K562 (cell line): ENCODE results near the gene AK2. TPM values are rescaled to one million over a fixed set of nuclear protein-coding genes. Genes with fewer than 3 reads are reported as not detected.

Source experiments
- ADNP ChIP-seq: fragments of 200-800 bp; sonication (Bioruptor generic); IDR thresholded peaks from 2 replicates; pipeline ENCODE4 v1.6.1; 2016; ENCODE audit warnings: missing genetic modification characterization, missing compliant biosample characterization
- GTF2A2 ChIP-seq: IDR thresholded peaks from 2 replicates; pipeline ENCODE4 v1.6.1; 2016; ENCODE audit warnings: mild to moderate bottlenecking, missing genetic modification characterization, missing compliant biosample characterization
- HMGN3 ChIP-seq: IDR thresholded peaks from 2 replicates; pipeline ENCODE4 v1.6.1; 2011; ENCODE audit warnings: borderline replicate concordance, low read depth, mild to moderate bottlenecking, mixed read lengths, low read length; ENCODE audit not compliant: insufficient read length; ENCODE audit errors: extremely low read depth
- HOXB6 ChIP-seq: fragments of 250-450 bp; sonication (Bioruptor Pico); IDR thresholded peaks from 2 replicates; pipeline ENCODE4 v1.5.1; 2022; ENCODE audit warnings: mild to moderate bottlenecking, borderline replicate concordance
- HSF4 ChIP-seq: fragments of 250-450 bp; sonication (Bioruptor Pico); IDR thresholded peaks from 2 replicates; pipeline ENCODE4 v2.1.2; 2022; ENCODE audit warnings: mild to moderate bottlenecking, moderate library complexity, borderline replicate concordance
- IFI16 ChIP-seq: fragments of 250-450 bp; sonication (Bioruptor Pico); IDR thresholded peaks from 2 replicates; pipeline ENCODE4 v2.1.2; 2022; ENCODE audit warnings: mild to moderate bottlenecking, inconsistent platforms
- KHSRP ChIP-seq: fragments of 450-650 bp; IDR thresholded peaks from 2 replicates; pipeline ENCODE4 v1.6.1; 2017
- MEIS2 ChIP-seq: fragments of 450-650 bp; IDR thresholded peaks from 2 replicates; pipeline ENCODE4 v1.6.1; 2014; ENCODE audit warnings: mild to moderate bottlenecking; ENCODE audit not compliant: partially characterized antibody
- MIER1 ChIP-seq: fragments of 450-650 bp; IDR thresholded peaks from 2 replicates; pipeline ENCODE4 v1.6.1; 2016; ENCODE audit warnings: antibody characterized with exemption, mild to moderate bottlenecking, low read depth
- SETDB1 ChIP-seq: IDR thresholded peaks from one replicate; pipeline ENCODE4 v1.6.1; 2012; ENCODE audit warnings: low read length, control low read depth, inconsistent platforms
- SRSF1 ChIP-seq: fragments of 200-400 bp; formaldehyde crosslinking; IDR thresholded peaks from 2 replicates; pipeline ENCODE4 v1.6.1; 2017; ENCODE audit warnings: mild to moderate bottlenecking, low read depth, low read length, moderate library complexity
- TFAM ChIP-seq: fragments of 250-450 bp; sonication (Bioruptor Pico); conservative IDR thresholded peaks from 2 replicates; pipeline ENCODE4 v1.5.0; 2021; ENCODE audit warnings: mild to moderate bottlenecking, moderate library complexity
- TGIF2 ChIP-seq: sonication (generic); formaldehyde crosslinking; IDR thresholded peaks from 2 replicates; pipeline ENCODE4 v1.8.1; 2022; ENCODE audit warnings: mild to moderate bottlenecking, missing genetic modification reagents, moderate library complexity
- THRA ChIP-seq: fragments of 450-650 bp; IDR thresholded peaks from 2 replicates; pipeline ENCODE4 v1.6.1; 2017; ENCODE audit warnings: mild to moderate bottlenecking, moderate library complexity
- ZNF436 ChIP-seq: fragments of 250-450, 450-650 bp; sonication (Bioruptor Pico); formaldehyde crosslinking; IDR thresholded peaks from 2 replicates; pipeline ENCODE4 v1.7.0; 2020; ENCODE audit warnings: mild to moderate bottlenecking
- ZNF511 ChIP-seq: sonication (generic); formaldehyde crosslinking; IDR thresholded peaks from 2 replicates; pipeline ENCODE4 v1.8.0; 2022; ENCODE audit warnings: mild to moderate bottlenecking, missing genetic modification reagents
- polyA plus RNA-seq, 8 experiments: library from polyadenylated mRNA; depleted of rRNA in 4 of 8; stranded (reverse) in 5 of 8; unstranded in 3 of 8; fragments of >200 nt; fragmentation: Nextera tagmentation in 2 of 8; fragmentation: Illumina TruSeq in 1 of 8; extraction: Ambion mirVana in 2 of 8; extraction: Trizol in 1 of 8; gene quantifications; 2 replicates each; pipeline versions ENCODE4 v1.2.1 to v1.2.3, GENCODE V29; 2011 to 2014; ENCODE audit warnings: inconsistent platforms in 1 of 8, missing spikeins in 1 of 8
- total RNA-seq, 7 experiments: library from RNA; depleted of rRNA in 6 of 7; stranded (reverse); fragments of >200 nt in 6 of 7; fragmentation: Illumina TruSeq in 2 of 7; extraction: Trizol in 2 of 7; gene quantifications; 2 replicates each; pipeline versions ENCODE4 v1.2.1 to v1.2.3, GENCODE V29; 2011 to 2021; ENCODE audit warnings: low replicate concordance in 1 of 7
- TF ChIP-seq, protein P1 (sequence below), 2 experiments: IDR thresholded peaks; 2 replicates each; pipeline ENCODE4 v1.6.1; 2011; ENCODE audit warnings: borderline replicate concordance in 1 of 2, control low read depth in 1 of 2, low read depth in 1 of 2, low read length in 1 of 2, mild to moderate bottlenecking in 1 of 2, mixed read lengths in 1 of 2, moderate library complexity in 1 of 2; ENCODE audit not compliant: insufficient read depth in 1 of 2, insufficient read length in 1 of 2, poor library complexity in 1 of 2, severe bottlenecking in 1 of 2; ENCODE audit errors: extremely low read depth in 1 of 2
- TF ChIP-seq, protein P2 (sequence below): sonication (generic); formaldehyde crosslinking; IDR thresholded peaks from 2 replicates; pipeline ENCODE4 v1.8.1; 2023; ENCODE audit warnings: missing genetic modification reagents, mild to moderate bottlenecking, borderline replicate concordance

The AK2 gene
- total and polyA plus RNA-seq, 9 of the 15 experiments (the other 6 are each of a cell fraction or from before 2014, with no cell fraction given), result 105 to 1,050 (median 509) TPM

GRCh38 chr1:33036526-33037503, at the start of gene AK2 (continued):
- TF ChIP-seq HOXB6 (CRISPR knock-in tag) (no peak), MEIS2 (peak; percentile 78), TGIF2 (CRISPR knock-in tag) (no peak), GTF2A2 (tag) (no peak; the same call in 1 of the 2 replicates), KHSRP (no peak), HMGN3 (peak; percentile 68), ZNF436 (no peak), ADNP (tag) (no peak), TFAM (CRISPR knock-in tag) (no peak), THRA (no peak), MIER1 (no peak; the same call in 1 of the 2 replicates), HSF4 (peak; percentile 45; the same call in 1 of the 2 replicates), ZNF511 (peak; percentile 97), SETDB1 (no peak), SRSF1 (no peak), IFI16 (CRISPR knock-in tag) (no peak)
- TF ChIP-seq, protein P1, sequence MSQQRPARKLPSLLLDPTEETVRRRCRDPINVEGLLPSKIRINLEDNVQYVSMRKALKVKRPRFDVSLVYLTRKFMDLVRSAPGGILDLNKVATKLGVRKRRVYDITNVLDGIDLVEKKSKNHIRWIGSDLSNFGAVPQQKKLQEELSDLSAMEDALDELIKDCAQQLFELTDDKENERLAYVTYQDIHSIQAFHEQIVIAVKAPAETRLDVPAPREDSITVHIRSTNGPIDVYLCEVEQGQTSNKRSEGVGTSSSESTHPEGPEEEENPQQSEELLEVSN (IDR thresholded peaks at IDR 0.05; ENCODE audit: borderline replicate concordance in 1 of 2, extremely low read depth in 1 of 2, insufficient read depth in 1 of 2, insufficient read length in 1 of 2, low read depth in 1 of 2, low read length in 1 of 2, poor library complexity in 1 of 2, severe bottlenecking in 1 of 2), result peak; percentile 100
- TF ChIP-seq, protein P2, sequence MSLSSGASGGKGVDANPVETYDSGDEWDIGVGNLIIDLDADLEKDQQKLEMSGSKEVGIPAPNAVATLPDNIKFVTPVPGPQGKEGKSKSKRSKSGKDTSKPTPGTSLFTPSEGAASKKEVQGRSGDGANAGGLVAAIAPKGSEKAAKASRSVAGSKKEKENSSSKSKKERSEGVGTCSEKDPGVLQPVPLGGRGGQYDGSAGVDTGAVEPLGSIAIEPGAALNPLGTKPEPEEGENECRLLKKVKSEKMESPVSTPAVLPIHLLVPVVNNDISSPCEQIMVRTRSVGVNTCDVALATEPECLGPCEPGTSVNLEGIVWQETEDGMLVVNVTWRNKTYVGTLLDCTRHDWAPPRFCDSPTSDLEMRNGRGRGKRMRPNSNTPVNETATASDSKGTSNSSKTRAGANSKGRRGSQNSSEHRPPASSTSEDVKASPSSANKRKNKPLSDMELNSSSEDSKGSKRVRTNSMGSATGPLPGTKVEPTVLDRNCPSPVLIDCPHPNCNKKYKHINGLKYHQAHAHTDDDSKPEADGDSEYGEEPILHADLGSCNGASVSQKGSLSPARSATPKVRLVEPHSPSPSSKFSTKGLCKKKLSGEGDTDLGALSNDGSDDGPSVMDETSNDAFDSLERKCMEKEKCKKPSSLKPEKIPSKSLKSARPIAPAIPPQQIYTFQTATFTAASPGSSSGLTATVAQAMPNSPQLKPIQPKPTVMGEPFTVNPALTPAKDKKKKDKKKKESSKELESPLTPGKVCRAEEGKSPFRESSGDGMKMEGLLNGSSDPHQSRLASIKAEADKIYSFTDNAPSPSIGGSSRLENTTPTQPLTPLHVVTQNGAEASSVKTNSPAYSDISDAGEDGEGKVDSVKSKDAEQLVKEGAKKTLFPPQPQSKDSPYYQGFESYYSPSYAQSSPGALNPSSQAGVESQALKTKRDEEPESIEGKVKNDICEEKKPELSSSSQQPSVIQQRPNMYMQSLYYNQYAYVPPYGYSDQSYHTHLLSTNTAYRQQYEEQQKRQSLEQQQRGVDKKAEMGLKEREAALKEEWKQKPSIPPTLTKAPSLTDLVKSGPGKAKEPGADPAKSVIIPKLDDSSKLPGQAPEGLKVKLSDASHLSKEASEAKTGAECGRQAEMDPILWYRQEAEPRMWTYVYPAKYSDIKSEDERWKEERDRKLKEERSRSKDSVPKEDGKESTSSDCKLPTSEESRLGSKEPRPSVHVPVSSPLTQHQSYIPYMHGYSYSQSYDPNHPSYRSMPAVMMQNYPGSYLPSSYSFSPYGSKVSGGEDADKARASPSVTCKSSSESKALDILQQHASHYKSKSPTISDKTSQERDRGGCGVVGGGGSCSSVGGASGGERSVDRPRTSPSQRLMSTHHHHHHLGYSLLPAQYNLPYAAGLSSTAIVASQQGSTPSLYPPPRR (CRISPR knock-in tag), result peak; percentile 88
